ENCODE data around the gene MARCKSL1.

MARCKSL1 gene

DNA sequence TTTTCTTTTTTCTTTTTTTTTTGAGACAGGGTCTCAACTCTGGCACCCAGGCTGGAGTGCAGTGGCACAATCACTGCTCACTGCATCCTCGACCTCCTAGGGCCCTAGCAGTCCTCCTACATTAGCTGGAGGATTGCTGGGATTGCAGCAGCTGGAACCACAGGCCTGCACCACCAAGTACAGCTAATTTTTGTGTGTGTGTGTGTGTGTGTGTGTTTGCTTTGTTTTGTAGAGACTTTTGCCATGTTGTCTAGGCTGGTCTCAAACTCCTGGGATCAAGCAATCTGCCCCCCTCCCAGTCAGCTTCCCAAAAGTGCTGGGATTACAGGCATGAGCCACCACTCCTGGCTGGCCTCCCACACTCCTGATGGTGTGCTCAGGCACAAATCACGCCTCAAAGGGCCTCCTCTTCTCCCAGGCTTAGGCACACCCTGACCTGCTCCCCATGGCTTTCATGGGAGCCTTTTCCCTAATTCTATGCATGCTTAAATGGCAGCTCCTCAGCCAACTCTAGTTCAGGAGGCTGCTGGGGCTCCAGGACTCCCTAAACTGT is 16.9 kb upstream of the MARCKSL1 start:
- DNase-seq (ENCODE audit: low read depth), result no peak

DNA sequence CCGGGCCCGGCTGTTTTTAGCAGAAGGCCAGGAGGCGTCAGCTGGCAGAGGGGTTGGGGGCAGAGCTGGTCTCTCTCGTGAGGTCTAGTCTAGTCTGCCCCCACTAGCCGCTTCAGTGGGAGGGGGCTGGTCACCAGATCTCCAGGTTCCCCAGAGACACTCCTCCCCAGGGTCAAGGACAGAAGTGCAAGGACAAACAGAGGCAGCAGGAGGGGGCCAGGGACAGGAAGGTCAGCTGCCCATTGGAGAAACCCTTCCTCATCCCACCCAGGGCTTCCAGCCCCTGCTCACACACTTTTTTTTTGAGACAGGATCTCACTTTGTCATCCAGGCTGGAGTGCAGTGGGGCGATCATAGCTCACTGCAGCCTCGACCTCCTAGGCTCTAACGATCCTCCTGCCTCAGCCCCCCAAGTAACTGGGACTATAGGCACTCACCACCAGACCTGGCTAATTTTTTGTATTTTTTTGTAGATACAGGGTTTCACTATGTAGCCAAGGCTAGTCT is 16.3 kb upstream of the MARCKSL1 start:
- DNase-seq (ENCODE audit: low read depth), result no peak

DNA sequence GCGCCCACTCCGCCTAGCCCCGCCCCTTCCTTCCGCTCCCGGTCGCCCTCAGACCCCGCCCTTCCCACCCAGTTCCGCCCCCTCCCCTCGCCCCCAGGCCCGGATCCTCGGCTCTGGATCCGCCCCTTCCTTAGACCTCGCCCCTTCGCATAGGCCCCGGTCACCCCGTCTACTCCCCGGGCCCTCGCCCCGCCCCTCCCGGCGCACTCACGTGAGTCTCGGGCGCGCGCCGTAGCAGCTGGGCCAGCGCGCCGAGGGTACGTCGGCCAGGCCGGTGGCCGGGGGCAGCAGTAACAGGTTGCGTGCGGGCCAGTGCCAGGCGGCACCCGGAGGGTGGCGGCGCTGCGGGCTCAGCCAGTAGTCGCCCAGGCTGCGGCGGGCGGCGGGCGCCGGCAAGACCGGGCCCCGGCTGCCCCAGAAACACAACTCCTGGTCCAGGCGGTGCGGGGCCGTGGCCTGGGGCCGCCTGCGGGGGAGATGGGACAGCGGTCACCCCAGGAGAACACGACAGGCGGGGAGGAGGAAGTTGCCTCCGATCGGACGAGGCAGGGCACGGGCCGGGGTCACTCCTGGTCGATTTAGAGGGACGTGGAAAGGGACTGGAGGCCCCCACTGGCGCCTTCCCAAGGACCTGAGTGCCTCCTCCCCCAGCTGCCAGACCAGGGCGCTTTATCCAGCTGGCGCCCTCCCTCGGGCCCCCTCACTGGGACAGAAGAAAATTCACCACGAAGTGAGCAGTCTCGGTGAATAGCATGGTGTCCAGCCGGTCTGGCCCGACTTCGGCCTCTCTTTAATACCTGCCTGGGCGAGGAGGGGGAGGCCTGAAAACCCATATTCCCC is 15.6 kb upstream of the MARCKSL1 start:
- DNase-seq (ENCODE audit: low read depth), result peak; percentile 90

DNA sequence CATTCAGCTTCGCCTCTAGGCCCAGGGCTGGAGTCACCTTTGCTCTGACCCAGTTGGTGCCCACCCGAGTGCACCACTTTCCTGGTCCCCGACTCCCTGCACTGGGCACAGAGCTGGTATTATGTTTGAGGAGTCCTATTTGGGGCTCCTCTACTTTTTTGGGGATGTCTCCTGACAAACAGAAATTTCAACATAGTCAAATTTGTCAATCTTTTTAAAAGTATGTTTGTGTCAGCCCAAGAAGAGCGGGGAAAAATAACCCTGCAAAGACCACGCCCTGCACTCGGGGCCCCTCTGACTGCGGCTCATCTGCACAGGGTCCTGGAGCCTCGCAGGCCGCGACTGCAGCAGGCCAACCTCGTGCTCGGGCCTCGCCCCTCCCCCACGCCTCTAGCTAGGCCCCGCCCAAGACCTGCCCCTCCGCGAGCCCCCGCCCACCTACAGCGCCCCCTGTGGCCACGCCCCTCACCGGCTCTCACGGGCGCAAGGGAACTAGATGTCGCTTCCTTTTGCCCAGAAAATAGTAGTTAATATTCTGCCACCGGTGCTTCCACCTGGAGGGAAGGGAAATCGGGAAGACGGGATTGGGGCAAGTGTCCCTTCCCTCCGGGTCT is 14.9 kb upstream of the MARCKSL1 start:
- DNase-seq (ENCODE audit: low read depth), result no peak

DNA sequence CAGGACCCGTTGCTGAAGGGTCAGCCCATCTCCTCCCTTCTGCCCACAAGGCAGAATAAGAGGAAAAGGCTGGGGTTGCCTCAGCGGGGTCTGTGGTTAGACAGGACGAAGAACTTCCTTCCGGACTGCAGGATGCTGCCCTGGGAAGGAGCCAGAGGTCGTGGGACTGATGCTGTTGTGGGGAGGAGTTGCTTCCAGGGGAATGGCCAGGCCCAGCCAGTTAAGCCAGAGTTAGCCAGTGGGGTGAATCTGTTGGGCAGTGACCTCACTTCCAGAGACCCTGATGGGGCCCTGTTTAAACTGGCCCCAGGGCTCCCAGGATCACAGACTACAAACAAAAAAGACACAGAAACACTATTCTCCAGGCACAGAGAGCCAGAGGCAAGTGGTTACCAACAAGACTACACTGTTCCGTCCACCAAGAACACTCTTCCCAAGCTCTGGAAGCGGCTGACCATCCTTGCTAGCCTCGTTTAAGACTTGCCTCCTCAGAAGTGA is 13.2 kb upstream of the MARCKSL1 start:
- DNase-seq (ENCODE audit: low read depth), result no peak

DNA sequence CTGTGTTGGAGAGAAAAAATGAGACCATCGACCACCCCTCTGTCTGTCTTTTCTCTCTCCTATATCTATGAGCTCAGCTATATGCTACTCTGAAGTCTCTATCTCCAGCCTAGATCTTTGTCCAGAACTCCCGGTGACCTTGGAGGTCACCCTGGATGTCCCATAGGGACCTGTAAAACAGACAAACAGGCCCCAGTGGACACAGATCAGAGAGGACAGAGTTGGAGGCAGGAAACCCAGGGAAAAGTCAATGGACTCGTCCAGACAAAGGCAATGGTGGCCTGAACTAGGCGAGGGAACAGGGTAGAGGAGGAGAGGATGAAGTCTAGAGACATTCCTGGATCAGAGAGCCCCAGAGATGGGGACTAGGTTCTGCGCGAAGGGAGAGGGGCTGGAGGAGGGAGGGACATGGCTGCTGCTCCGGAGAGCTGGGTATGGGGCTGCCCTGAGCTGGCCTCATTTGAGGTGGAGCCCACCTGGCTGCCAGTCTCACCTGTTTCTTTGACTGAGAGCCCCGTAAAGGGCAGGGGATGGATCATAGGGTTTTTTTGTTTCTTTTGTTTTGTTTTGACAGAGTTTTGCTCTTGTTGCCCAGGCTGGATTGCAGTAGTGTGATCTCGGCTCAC is 10.6 kb upstream of the MARCKSL1 start:
- no peak for DNase-seq (ENCODE audit: low read depth)

DNA sequence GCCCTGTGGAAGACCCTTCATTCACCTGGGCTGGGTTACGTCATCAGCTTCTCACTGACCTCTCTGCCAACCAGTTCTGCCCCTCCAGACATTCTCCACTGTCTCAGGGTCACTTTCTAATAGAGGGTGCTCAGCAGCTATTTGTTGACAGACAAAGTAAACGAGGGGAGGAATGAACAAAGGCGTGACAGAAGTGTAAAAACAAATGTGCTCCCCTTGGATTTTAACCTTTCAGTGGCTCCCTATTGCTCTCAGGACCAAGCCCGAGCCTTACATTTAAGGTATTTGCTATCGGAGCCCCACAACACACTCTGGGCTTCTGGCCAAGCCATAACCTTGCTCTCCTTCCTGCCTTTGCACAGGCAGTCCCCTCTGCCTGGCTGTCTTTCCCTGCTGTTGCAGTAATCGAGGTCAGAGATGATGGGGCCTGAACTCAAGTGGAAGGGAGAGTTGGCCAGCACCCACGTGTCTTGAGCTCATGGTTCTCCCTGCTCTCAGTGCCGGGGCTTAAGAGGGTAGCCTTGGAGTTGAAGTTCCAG is 9.3 kb upstream of the MARCKSL1 start:
- no peak for DNase-seq (ENCODE audit: low read depth)

DNA sequence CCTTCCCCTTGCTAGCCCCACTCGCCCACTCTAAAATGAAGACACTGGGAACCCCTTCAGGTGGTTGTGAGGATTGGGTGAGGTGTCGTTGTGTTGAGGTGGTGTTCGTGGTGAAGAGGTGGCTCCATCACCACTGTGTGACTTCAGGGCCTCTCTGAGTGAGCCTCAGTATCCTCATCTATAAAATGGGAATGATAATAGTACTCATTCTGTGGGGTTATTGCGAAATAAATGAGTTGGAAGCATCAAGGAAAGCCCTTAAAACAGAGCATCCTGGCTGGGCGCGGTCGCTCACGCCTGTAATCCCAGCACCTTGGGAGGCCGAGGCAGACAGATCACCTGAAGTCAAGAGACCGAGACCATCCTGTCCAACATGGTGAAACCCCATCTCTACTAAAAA is 6.7 kb upstream of the MARCKSL1 start:
- DNase-seq (ENCODE audit: low read depth), result no peak

DNA sequence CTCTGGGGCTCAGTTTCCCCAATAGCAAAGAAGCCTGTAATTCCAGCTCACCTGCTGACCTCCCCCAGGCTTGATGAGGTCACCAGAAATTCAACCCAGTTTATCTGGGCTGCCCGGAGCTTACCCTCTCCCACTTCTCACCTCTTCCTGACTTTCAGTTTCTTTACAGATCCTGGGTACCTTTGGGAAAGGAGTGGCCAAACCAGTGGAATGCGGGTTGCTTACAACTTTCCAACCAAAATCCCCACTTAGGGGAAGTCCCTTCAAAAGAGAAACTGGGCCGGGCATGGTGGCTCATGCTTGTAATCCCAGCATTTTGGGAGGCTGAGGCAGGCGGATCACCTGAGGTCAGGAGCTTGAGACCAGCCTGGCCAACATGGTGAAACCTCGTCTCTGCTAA is 5.9 kb upstream of the MARCKSL1 start:
- no peak for DNase-seq (ENCODE audit: low read depth)

DNA sequence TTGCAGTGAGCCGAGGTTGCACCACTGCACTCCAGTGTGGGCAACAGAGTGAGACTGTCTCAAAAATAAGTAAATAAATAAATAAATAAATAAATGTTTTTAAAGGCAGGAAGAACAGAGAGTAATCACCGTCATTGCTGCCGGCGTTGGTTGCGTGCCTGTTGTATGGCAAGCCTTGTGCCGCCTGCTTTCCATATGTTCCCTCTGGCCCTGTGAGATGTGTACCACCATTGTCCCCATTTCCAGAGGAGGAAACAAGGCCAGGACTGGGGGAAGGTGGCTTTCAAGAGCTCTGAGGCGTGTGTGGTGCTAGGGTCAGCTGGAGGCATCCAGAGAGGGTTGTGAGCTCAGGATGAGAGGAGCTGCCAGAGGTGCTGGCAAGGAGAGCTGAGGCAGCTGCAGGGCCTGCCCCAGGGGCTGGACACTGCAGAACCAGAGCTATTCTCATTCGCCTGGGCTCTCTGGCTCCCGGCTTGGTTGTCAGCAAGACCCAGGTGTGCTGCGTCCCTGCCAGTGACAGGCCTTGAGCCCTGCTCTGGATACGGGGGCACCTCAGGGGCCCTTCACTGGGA is 5.2 kb upstream of the MARCKSL1 start:
- no peak for DNase-seq (ENCODE audit: low read depth)

DNA sequence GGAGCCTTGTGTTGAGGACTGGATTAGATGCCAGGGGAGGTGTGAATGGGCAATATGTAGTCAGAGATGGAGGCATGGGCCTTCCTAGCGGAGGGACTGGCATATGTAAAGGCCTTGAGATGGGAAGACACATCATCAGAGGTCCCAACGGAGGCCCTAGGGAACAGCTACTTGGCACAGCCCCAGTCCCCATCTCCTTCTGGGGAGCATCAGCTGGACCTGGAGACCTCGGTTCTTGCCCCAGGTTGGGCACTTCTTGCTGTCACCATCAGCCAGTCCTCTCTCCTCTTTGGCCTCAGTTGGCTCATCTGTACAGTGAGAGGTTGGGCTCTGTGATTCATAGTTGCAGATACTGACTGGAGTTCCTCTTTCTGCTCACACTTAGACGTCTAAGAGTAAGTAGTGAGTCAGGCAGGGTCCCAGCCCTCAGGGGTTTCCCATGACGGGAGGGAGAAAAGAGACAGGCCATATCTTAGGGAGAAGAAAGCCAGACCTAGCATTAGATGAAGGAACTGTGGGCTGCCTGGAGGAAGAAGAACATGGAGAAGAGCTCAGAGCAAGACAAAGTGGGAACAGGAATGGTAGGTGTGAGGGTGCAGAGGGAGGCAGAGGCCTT is 3.4 kb upstream of the MARCKSL1 start:
- no peak for DNase-seq (ENCODE audit: low read depth)

DNA sequence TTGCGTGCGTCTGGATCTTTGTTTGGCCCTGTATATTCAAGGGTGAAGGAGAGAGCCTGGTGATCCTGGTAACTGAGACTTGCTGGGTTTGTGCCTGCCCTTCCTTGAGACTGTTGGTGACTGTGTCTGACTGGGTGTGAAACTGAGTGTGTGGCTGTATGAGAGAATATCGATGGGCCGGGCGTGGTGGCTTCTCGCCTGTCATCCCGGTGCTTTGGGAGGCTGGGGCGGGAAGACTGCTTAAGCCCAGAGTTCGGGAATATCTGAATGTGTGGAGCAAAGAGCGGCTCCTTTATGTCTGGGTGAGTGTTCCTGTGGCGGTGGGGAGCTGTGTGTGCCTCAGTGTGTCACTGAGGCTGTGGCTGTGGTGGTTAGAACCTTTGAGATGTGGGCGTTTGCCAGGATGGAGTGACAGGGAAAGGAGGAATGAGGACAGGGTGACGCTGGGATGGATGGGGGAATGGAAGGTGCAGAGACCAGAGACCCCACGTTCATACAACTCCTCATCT is 2.7 kb upstream of the MARCKSL1 start:
- no peak for DNase-seq (ENCODE audit: low read depth)

DNA sequence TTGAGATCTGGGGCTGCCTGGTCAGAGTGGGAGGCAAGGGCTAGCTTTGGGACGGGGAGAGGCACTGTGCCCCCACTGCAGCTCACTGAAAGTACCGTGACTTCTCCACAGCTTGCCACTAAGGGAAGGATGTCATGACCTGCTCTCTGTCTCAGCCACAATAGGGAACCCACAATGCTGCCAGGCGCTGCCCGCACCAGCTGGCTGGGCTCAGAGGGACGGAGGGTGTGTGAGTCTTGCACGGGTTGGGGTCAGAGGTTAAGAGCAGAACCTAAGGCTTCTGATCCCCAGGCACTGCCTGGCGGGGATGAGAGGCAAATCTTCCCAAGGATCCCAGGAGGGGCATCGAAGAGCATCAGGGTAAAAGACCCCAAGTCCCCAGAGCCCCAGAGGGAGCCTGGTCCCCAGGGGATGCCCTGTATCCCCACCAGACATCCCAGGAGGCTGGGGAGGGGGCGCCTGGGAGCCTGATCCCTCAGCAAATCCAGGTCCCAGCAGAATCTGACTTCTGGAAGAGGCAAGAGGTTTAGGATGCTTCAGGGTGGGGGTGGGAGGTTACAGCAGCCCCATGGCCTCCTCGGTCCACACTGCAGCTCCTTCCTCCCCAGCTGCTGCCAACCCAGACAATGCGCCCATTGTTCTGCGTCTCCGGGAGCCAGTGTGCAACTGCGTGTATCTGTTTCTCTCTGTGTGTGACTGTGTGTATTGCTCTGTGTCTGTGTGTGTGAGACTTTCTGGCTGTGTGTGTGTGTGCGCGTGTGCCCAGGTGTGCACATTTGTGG is 2.0 kb upstream of the MARCKSL1 start:
- no peak for DNase-seq (ENCODE audit: low read depth)

DNA sequence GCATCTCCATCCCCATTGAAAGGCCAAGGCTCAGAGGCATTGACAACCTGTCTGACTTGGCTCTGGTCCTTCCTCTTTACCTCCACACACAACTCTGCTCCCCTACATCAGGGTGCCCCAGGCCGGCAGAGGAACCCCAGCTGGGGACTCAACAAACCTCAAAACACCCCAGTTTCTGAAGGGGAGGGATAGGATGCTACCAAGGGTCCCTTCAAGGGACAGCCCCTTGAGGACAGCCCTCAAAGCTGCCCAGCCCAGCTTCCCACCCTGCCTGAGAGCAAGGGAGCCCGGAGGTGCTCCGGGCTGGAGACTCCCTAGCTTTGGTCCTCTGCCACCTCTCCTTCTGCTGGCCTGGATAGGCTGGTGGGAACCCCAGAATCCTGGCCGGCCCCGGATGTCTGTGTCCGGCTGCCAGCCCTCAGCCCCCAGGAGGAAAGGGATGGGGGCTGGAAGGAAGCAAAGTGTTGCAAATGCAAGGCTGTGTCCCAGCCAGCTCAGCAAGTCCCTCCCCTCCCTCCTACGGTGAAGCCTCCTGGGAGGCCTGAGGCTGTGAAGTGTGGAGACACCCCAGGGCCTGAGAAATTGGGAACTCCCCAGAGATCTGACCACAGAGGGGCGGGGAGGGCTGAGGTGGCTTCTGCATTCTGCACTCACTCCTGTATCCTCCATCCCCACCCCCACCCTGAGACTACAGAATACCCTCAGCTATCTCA is 1.1 kb upstream of the MARCKSL1 start:
- peak; percentile 49 for DNase-seq (ENCODE audit: low read depth)

DNA sequence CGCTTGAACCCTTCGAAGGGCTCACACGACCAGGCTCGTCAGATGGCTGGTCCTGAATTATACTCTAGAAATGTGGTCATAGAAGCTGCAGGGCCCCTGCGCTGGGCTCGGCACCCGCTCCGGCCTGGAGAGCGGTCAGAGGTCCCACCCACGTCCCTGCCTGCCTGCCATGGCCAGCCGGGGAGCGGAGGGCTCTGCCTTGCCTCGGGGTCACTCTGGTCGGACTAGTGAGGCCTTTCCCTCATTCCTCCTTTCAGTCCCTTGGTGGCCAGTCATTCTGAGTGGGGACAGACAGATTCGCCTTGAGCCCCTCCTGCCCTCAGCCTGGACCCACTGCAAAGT is 529 bp upstream of the MARCKSL1 start:
- no peak for DNase-seq (ENCODE audit: low read depth)

DNA sequence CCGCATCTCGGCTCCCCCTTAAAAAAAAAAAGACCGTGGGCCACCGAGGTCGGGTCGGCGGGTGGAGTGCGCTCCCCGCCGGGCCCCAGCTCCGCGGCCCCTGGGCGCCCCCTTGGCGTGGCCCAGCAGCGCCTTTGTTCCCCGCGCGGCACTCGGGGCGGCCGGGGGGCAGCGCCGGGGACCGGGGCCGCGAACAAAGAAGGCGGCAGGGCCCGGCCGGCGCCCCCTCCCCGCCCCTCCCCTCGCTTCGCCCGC is 571 bp downstream of the MARCKSL1 start:
- DNase-seq (ENCODE audit: low read depth), result no peak

DNA sequence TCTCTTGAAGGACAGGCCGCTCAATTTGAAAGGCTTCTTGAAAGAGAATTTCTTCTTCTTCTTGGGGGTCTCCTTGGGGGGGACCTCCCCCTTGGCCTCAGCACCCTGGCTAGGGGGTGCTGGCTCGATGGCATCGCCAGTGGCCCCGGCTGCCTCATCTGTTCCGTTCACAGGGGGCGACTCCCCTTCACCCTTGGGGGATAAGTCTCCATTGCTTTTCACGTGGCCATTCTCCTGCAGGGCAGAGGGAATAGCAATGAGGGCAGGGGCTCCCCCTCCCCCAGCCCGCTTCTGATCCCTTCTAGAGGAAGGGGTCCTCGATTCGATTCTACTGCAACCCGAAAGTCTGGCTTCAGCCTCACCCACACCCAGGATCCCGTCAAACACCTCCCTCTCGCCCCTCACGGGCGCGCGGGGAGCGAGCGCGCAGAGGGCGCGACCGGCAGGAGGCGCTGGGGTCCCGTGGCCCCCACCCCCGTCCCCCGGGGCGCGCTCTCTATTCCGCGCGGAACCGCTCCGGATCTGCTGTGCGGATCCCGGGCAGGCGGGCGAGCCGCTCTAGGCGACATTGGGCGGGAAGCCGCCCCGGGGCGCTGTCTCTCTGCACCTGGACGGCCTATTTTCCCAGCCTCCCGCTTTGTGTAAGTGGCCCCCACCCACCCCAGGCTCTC is 1.0 kb downstream of the MARCKSL1 start:
- peak; percentile 44 for DNase-seq (ENCODE audit: low read depth)

DNA sequence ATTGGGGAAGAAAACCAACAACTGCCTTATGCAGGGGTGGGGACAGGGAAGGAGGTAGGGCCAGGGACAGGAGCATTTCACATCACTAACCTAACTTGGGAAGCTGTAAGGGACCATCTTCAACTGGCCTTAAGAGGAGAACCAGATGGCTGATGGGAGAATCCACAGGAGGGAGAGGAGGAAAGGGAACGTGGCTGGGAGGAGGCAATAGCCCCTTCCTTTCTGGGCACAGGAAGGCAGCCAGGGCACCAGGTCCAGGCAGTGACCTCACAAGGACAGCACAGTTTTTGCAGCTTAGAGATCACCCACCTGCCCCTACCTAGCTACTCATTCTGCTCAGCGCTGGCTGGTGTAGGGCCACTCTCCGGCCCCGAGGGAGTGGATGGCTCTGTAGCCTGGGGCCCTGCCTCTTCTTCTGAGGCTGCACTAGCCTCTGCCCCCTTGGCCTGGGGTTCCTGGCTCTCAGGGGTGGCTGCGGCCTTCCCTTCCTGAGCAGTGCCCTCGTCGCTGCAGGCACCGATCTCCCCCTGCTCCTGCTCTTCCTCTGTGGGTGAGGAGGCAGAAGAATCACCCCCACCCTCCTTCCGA is 1.7 kb downstream of the MARCKSL1 start:
- DNase-seq (ENCODE audit: low read depth), result no peak

DNA sequence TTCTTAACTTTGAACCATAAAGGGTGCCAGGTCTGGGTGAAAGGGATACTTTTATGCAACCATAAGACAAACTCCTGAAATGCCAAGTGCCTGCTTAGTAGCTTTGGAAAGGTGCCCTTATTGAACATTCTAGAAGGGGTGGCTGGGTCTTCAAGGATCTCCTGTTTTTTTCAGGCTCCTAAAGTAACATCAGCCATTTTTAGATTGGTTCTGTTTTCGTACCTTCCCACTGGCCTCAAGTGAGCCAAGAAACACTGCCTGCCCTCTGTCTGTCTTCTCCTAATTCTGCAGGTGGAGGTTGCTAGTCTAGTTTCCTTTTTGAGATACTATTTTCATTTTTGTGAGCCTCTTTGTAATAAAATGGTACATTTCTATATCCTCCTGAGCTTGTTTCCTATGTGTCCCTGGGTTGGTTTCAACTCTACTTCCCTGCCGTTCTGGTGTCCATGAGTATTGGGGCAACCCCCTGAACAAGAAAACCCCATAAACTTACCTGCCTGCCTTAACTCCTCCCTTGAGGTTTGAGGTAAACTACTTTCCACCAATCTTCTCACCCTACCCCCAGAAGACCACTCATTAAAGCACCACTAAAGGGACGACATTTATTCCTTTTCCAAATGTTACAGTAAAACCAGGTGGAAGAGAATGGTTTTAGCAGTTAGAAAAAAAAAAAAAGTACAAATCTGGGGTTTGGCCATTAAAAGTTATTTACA is 2.6 kb downstream of the MARCKSL1 start:
- DNase-seq (ENCODE audit: low read depth), result no peak

All from T-helper 22 cell (primary cell).